ENCODE measurements around the gene VSIG8. TPM values are rescaled to one million over a fixed set of nuclear protein-coding genes. Genes with fewer than 3 reads are reported as not detected.

Gene VSIG8
- total and polyA plus RNA-seq, 2 donors (not counting 1 experiment from before 2014, with no cell fraction given), result under 0.01 TPM; not detected in 1

- TF ChIP-seq CTCF (conservative IDR thresholded peaks at IDR 0.05 in 1 of 2, IDR thresholded peaks at IDR 0.05 in 1 of 2; ENCODE audit: low read depth in 1 of 2, low read length in 2 of 2), result no peak
- no peak for TF ChIP-seq EZH2 (IDR thresholded peaks at IDR 0.05; ENCODE audit: low read length, missing control alignments)
- Histone ChIP-seq H3K4me2 (ENCODE audit: extremely low read depth, insufficient read depth, low read length) (no peak overlapping the region), H3K79me2 (ENCODE audit: control insufficient read depth, insufficient read depth, low read length) (no peaks in the 10 kb centered on the region), H4K20me1 (ENCODE audit: control insufficient read depth, extremely low read depth, insufficient read depth, low read length) (no peaks in the 10 kb centered on the region), H3K9ac (ENCODE audit: insufficient read depth, low read length) (no peak overlapping the region), H3K4me3 (replicated peaks in 1 of 4; ENCODE audit: control extremely low read depth in 1 of 4, insufficient read depth in 1 of 4, low read depth in 3 of 4, low read length in 4 of 4) (no peak overlapping the region), H3K27ac (ENCODE audit: insufficient read depth, low read length) (no peak overlapping the region), H3K4me1 (ENCODE audit: control insufficient read depth, extremely low read depth, insufficient read depth, low read length) (no peaks in the 10 kb centered on the region), H3K27me3 (ENCODE audit: control insufficient read depth, insufficient read depth, low read length) (no peaks in the 10 kb centered on the region), H3K36me3 (ENCODE audit: control insufficient read depth, insufficient read depth, low read length) (no peaks in the 10 kb centered on the region), H2AFZ (ENCODE audit: low read length) (no peak overlapping the region), H3K9me3 (ENCODE audit: control insufficient read depth, insufficient read depth, low read depth, low read length) (no peaks in the 10 kb centered on the region)
- no peak for DNase-seq (ENCODE audit: low read depth in 2 of 2)
These were observed 2.0 kb downstream of the VSIG8 start for GRCh38 chr1:159860456-159860855.

GRCh38 chr1:159859767-159860322 is 2.6 kb downstream of the VSIG8 start:
- Histone ChIP-seq H3K27me3 (ENCODE audit: control insufficient read depth, insufficient read depth, low read length) (no peaks in the 10 kb centered on the region), H3K4me3 (replicated peaks in 1 of 4; ENCODE audit: control extremely low read depth in 1 of 4, insufficient read depth in 1 of 4, low read depth in 3 of 4, low read length in 4 of 4) (no peak overlapping the region), H3K9me3 (ENCODE audit: control insufficient read depth, insufficient read depth, low read depth, low read length) (no peaks in the 10 kb centered on the region), H3K4me2 (ENCODE audit: extremely low read depth, insufficient read depth, low read length) (no peak overlapping the region), H3K79me2 (ENCODE audit: control insufficient read depth, insufficient read depth, low read length) (no peaks in the 10 kb centered on the region), H3K36me3 (ENCODE audit: control insufficient read depth, insufficient read depth, low read length) (no peaks in the 10 kb centered on the region), H3K27ac (ENCODE audit: insufficient read depth, low read length) (no peak overlapping the region), H2AFZ (ENCODE audit: low read length) (no peak overlapping the region), H3K4me1 (ENCODE audit: control insufficient read depth, extremely low read depth, insufficient read depth, low read length) (peaks cover 3% of the 10 kb centered on the region), H4K20me1 (ENCODE audit: control insufficient read depth, extremely low read depth, insufficient read depth, low read length) (no peaks in the 10 kb centered on the region), H3K9ac (ENCODE audit: insufficient read depth, low read length) (no peak overlapping the region)
- TF ChIP-seq CTCF (conservative IDR thresholded peaks at IDR 0.05 in 1 of 2, IDR thresholded peaks at IDR 0.05 in 1 of 2; ENCODE audit: low read depth in 1 of 2, low read length in 2 of 2) (no peak), EZH2 (IDR thresholded peaks at IDR 0.05; ENCODE audit: low read length, missing control alignments) (no peak)
- DNase-seq (ENCODE audit: low read depth in 2 of 2), result no peak

- H3K36me3 ChIP-seq (ENCODE audit: control insufficient read depth, insufficient read depth, low read length), result no peaks in the 10 kb centered on the region
- H3K4me2 ChIP-seq (ENCODE audit: extremely low read depth, insufficient read depth, low read length), result no peak overlapping the region
- no peak overlapping the region for H3K27ac ChIP-seq (ENCODE audit: insufficient read depth, low read length)
- H4K20me1 ChIP-seq (ENCODE audit: control insufficient read depth, extremely low read depth, insufficient read depth, low read length), result no peaks in the 10 kb centered on the region
- no peak overlapping the region for H3K9ac ChIP-seq (ENCODE audit: insufficient read depth, low read length)
- H3K4me1 ChIP-seq (ENCODE audit: control insufficient read depth, extremely low read depth, insufficient read depth, low read length), result peaks cover 7% of the 10 kb centered on the region
- H2AFZ ChIP-seq (ENCODE audit: low read length), result no peak overlapping the region
- no peak overlapping the region for H3K4me3 ChIP-seq (replicated peaks in 1 of 4; ENCODE audit: control extremely low read depth in 1 of 4, insufficient read depth in 1 of 4, low read depth in 3 of 4, low read length in 4 of 4)
- TF ChIP-seq CTCF (conservative IDR thresholded peaks at IDR 0.05 in 1 of 2, IDR thresholded peaks at IDR 0.05 in 1 of 2; ENCODE audit: low read depth in 1 of 2, low read length in 2 of 2) (no peak), EZH2 (IDR thresholded peaks at IDR 0.05; ENCODE audit: low read length, missing control alignments) (no peak)
- no peak for DNase-seq (ENCODE audit: low read depth in 2 of 2)
- no peaks in the 10 kb centered on the region for H3K27me3 ChIP-seq (ENCODE audit: control insufficient read depth, insufficient read depth, low read length)
- no peaks in the 10 kb centered on the region for H3K79me2 ChIP-seq (ENCODE audit: control insufficient read depth, insufficient read depth, low read length)
- H3K9me3 ChIP-seq (ENCODE audit: control insufficient read depth, insufficient read depth, low read depth, low read length), result no peaks in the 10 kb centered on the region
These were observed 4.6 kb downstream of the VSIG8 start for GRCh38 chr1:159857889-159858288.
